HG03342 (cell line): ENCODE measurements around the gene PFDN2.
"Not testable (repeated sequence)": the region's sequence is repeated elsewhere in the genome, so short reads cannot be mapped to it uniquely, and the experiment has no call there.

Experiments used
- ATAC-seq: cut with Tn5 transposase; IDR thresholded peaks from one replicate; pipeline ENCODE4 v1.9.1; 2021; ENCODE audit warnings: mild to moderate bottlenecking, moderate library complexity; ENCODE audit not compliant: unreplicated experiment

The PFDN2 gene

DNA sequence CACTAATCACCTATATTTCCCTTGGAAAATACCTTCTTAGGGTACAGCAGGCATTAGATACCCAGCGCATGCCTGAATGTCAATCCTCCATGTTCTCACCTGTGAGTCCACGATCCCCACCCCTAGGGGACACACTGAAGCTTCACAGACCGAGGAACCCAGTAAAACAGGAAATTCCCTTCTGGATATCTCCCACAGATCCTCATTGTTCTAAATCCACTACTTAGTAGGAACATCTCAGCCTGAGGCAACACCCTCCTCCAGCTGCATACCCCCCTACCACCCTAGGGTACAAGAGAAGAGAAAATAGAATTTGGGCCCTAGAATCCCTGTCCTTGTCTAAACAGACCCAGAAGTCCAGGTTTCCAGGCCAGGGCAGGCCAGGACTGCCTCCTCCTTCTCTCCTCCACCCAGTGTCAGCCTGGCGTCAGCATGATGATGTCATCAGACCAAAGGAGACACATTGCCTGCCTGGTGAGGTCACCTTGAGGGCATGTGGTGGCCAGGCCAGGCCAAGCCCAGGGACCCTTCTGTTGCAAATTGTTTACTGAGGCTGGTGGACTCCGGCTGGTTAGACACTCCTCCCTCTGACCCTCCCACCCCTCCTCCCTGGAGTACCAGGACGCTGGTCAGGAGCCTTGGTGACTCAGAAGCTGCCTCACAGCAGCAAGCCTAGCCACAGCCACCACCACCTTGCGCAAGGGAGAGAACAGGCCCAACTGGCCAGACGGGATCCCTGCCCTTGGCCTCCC lies 34.7 kb downstream of the PFDN2 start:
- no peak for ATAC-seq

- ATAC-seq = no peak
Observed at GRCh38 chr1:161082483-161082882, 35.4 kb downstream of the PFDN2 start.

GRCh38 chr1:161081519-161081918 lies 36.3 kb downstream of the PFDN2 start:
- ATAC-seq = no peak

GRCh38 chr1:161080441-161081405 lies 37.1 kb downstream of the PFDN2 start:
- no peak for ATAC-seq

DNA sequence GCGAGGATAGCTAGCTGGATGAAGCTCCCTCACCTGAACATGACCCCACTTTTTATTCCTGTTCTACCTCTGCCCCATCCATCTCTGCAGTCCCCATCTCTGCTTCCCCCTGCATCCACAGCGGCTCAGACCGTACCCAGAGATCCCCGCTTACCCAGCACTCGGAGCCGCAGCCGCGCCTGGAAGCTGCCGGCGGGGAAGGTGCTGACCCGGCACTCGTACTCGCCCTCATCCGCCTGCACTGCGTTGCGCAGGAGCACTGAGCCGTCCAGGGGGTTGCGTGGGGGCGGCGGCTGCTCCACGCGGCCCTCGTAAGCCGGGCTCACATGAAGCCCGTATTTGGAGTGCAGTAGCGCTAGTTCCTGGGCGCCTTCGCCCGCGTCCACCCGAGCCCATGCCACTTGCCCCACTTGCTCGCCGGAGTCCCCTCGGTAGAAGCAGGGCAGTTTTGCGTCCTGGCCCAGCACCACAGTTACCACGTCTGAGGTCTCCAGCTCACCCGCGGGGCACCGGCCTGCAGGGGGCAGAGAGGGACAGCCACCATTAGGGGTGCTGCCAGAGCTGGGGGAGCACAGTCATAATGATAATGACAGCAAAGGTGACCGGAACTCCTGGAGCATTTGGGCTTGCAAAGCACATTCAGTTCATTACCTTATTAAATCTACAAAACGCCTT lies 38.3 kb downstream of the PFDN2 start:
- no peak for ATAC-seq

DNA sequence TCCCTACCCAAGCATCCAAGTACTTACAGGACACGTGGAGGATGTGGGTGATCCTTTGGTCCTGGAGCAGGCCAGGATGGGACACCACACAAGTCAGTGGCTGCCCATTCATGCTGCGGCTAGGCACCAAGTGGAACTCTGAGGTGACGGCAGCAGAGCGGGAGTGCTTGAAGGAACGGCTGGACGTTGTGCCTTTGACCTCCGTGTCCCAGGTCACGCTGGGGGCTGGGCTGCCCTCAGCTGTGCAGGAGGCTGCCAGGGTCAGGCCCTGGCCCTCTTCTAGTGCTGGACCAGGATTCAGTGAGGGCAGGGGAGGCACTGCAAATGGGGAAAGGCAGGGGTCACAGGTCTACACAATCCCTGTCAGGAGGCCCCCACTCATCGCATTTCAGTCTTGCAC lies 40.4 kb downstream of the PFDN2 start:
- no peak for ATAC-seq

DNA sequence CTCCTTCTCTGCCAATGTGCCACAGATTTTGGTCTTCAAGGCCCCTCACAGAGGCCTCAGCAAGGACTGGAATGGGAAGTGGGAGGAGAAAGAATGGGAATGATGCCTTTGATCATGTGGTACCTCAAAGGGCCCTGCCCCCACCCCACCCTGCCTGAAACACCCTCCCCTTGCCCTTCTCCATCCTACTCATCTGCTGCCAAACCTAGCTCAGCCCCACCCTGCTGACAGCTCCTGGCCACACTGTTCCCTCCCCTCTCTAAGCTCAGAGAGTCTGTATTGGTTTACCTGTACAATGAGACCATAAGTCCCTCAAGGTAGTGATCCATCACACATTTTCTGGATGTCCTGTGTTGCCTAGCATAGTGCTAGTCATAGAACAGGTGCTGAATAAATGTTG lies 41.4 kb downstream of the PFDN2 start:
- ATAC-seq = no peak

DNA sequence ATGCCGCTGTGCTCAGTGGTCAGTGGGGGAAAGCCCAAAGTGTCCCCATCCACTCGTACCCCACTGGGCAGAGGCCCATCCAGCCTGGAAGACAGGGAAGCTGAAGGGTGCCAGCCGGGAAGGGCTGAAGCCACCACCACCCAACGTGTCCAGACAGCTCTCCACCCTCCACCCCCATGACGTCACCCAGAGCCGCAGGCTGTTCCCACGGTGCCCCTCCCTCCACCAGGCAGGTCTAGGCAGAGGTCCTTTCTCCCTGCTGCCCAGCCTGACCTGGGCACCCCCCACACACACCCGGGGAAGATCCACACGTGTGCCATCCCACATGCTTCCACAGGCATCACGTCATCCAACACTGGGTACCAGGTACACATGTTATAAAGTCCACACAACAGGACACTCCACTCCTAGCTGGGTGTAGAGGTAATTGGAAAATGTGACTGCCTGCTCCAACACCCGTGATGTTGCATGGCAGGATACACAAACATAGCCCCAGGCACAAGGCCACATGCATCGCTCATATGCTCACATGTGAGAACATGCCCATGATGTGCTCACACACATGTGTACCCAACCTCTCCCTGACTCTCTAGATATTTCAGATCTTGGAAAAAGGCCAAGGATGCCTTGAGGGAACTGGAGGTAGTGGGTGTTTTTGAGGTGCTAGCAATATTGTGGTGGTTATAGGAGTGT lies 43.0 kb downstream of the PFDN2 start:
- no peak for ATAC-seq

DNA sequence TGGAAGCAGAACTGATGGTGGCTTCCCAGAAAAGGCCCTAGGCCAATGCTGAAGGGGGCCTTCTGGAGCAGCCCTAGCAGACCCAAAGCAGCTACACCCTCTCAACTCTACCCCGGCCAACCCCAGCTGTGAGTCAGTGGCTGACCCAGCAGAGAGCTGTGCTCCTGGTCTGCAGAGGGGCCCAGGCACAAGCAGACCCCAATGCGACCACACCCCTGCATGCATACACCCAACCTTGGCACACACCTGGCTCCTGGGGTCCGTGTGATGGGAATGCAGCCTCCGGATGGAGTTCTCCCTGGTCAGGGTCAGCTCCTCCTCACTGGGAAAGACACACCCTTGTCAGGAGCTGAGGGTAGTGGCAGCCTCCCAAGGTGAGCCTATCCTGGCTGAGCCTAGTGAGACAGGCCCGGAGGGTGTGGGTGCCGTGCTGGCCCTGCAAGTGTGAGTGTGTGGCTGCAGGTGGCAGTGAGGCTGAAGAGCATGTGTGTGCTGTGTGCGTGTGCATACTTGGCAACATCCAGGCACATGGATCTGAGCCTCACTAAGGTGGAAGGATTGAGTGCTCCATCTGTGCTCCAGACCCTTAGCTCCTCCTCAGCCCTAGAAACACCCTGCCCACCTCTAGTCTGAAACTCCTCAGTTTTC lies 44.2 kb downstream of the PFDN2 start:
- ATAC-seq = no peak

DNA sequence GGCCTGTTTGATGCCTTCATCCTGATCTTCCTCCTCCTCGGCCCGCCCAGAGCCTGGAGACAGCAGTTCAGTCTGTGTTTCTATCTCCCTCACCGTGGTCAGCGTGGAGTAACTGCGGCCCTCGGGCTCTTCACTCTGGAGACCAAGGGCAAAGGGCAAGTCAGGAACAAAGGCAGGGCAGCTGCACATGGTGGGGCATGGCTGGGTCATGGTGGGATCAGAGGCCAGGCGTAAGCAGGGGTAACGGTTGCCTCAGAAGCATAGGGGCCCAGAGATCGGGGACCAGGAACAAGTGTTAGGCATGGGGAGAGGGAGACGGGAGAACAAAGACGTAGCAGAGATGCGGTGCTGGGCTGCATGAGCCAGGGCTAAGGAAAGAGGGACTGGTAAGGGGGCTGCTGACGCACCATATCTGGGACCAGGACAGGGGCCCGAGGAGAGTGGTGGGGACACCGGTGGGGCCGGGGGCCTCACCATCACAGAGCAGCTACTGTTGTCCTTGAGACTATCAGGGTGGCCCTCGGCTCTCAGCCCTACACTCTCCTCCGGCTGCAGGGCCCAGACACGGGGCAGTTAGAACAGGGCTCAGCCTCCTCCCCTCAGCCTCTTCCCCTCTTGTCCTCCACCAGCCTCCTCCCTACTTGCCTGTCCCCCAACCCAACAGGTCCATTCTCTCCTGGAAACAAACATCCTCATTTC lies 44.9 kb downstream of the PFDN2 start:
- ATAC-seq = no peak

DNA sequence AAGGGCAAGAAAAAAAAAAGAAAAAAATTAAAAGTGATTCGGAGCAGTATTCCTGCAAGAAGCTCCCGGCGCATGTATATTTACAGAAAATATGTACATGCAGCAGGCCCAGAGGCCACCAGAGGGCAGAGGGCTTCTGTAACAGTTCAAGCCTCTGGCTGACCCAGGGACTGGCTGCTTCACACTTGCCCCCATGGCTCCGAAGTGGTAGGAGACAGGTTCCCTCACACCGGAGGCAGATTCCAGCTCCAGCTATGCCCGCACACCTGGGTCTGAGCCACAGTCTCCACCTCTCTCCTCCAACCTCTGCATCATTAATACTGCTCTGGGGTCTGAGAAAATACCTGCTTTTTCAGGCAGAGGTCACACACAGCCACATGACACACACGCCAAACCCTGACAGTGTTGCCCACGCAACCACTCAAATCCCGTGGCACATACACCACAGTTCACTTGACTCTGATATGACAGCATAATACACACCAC lies 45.9 kb downstream of the PFDN2 start:
- ATAC-seq = no peak

- ATAC-seq = no peak
Observed at GRCh38 chr1:161070761-161071160, 47.1 kb downstream of the PFDN2 start.

DNA sequence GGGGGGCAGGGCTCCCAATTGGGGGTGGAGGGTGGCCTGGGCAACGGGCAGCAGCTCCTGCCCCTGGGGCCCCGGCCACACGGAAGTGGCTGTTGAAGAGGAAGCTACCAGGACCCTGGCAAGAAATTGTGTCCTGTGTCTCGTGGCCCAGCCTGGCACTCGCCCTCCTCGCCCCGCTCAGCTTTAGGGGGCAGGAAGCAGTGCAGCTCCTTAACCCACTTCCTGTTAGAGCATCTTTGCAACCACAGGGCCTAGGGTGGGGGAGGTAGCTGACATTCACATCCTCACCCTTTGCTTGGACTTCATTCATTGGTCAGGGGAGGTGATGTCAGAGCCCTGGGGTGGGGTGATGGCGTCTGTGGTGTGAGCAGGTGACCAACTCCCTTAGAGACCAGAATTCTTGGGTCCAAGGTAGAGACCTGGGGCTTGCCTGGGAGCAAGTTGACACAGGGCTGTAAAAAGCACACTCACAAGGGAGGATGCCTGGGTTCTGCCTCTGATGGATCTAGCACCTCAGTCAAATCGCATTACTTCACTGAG lies 48.0 kb downstream of the PFDN2 start, which contains the start of gene ARHGAP30:
TSS of gene ARHGAP30 (minus strand) at position 161 of the 540 bp plus-strand sequence. CDS start 267 bp downstream, outside the sequence.
- ATAC-seq = peak; percentile 85

DNA sequence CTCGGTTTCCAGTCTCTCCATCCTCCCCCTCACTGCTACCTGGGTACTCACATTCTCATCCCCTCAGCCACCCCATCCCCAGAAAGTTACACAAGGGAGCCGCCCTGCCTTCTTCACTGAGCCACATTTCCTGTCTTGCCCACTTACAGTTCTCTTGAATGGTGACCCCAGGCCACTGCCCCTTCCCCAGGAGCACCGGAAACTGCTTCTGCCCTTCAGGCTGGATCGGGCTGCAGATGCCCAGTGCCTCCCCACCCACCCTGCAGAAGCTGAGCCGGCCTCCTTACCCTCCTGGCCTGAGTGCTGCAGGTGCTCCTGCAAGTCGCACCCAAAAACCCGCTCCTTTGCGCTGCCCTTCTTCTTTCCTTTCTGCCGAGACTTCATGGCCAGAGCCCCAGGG lies 48.6 kb downstream of the PFDN2 start:
- no peak for ATAC-seq

DNA sequence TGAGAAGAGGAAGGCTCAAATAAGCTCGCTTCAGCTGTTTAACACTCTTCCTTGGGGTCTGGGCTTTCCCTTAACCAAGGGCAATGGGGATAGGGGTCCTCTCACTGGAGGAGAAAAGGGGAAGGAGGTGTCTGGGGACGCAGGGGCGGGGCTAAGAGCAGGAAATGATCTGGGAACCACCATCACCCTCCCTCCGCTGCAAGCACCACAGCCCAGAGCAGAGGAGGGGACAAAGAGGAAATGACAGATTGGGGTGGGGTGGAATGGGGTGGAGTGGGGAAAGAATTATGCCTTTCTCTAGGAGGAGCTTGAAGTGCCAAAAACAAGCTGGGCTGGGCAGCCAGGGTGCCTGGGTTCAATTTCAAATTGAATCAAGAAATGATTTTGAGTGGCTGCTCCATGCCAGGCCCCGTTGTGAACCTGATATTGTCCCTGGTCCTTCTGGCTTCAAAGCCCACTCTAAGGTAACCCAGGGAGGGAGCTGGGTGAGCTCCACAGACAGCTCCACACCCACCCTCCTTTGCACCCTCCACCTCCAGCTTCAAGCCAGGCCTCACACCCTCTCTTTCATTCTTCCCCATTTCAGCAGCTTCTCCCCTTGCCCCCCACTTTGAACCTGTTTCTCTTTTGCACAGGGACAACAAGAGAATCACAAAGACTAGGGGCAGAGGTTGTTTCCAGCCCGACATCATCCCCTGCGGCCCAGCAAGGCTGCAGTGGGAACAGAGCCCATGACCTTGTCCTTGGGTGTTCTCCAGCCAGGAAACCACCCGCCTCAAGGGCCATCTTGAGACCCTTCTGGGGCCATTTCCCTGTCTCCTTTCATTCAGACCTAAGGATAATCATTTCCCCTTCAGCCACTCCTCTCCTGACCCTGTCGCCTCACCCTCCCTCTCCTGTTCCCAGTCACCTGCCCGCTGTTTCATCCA lies 49.3 kb downstream of the PFDN2 start:
- ATAC-seq = peak; percentile 55

DNA sequence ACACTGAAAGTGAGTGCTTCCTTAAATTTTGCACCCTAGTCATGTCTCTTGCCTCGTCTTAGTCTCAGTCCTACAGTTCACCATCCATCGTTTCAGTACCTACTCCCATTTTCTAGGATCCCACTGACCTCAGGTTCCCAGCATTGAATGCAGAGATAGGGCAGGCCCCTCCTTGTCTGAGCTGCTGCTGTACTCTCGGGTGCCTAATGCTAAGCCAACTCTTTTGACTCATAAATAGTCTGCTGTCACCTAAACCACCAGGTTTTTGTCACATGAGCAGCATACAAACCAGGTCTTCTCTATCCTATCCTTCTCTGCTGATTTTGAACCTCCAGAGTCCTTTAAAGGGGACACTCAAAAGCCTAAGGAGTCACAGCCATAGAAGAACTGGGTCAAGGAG lies 51.1 kb downstream of the PFDN2 start:
- no peak for ATAC-seq

DNA sequence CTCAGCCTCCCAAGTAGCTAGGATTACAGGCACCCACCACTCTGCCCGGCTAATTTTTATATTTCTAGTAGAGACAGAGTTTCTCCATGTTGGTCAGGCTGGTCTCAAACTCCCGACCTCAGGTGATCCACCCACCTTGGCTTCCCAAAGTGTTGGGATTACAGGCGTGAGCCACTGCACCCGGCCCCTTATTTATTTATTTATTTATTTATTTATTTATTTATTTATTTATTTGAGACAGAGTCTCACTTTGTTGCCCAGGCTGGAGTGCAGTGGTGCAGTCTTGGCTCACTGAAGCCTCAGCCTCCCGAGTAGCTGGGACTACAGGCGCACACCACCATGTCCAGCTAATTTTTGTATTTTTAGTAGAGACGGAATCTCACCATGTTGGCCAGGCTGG lies 52.2 kb downstream of the PFDN2 start:
- ATAC-seq = not testable (repeated sequence)

DNA sequence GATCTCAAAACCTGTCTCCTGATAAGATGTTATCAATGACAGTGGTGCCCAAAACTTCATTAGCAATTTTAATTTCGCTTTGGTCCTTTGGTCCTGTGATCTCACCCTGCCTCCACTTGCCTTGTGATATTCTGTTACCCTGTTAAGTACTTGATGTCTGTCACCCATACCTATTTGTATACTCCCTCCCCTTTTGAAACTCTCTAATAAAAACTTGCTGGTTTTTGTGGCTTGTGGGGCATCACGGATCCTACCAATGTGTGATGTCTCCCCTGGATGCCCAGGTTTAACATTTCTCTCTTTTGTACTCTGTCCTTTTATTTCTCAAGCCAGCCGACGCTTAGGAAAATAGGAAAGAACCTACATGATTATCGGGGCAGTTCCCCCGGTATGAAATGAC lies 53.9 kb downstream of the PFDN2 start:
- ATAC-seq = not testable (repeated sequence)
